ENCODE measurements around the gene SPTBN2. TPM values are rescaled to one million over a fixed set of nuclear protein-coding genes. Genes with fewer than 3 reads are reported as not detected.
A peak's percentile ranks its signal among the peaks of the same experiment; 100 is the strongest.

Gene SPTBN2
- polyA plus RNA-seq, 2 of the 4 experiments (the other 2 are of a cell fraction): 4.4 to 9.9 TPM

- H3K27ac ChIP-seq: peak overlapping the region; percentile 93 to 98
- H3K4me3 ChIP-seq: peak overlapping the region; percentile 98
- WGBS (ENCODE audit: missing lambda C conversion rate): under 1% methylated on average over 26 of the region's 95 CpGs
- no peak for TF ChIP-seq ZSCAN20 (CRISPR knock-in tag; IDR thresholded peaks at IDR 0.05)
- no peak for TF ChIP-seq HOXB13 (CRISPR knock-in tag; IDR thresholded peaks at IDR 0.05; ENCODE audit: low read depth)
- no peak for TF ChIP-seq SMC3 (IDR thresholded peaks at IDR 0.05)
- peak; percentile 75; the same call in 1 of the 2 replicates for TF ChIP-seq E2F6 (IDR thresholded peaks at IDR 0.05; ENCODE audit: borderline replicate concordance, low read depth)
- no peak for TF ChIP-seq RAD21 (conservative IDR thresholded peaks at IDR 0.05 in 1 of 2, IDR thresholded peaks at IDR 0.05 in 1 of 2)
- TF ChIP-seq MAX (IDR thresholded peaks at IDR 0.05): peak; percentile 75
- no peak for TF ChIP-seq ZC3H11A (IDR thresholded peaks at IDR 0.05)
- no peak for TF ChIP-seq RFX5 (IDR thresholded peaks at IDR 0.05)
- no peak for TF ChIP-seq FOSB (CRISPR knock-in tag; IDR thresholded peaks at IDR 0.05)
- TF ChIP-seq CHD2 (IDR thresholded peaks at IDR 0.05; ENCODE audit: low read length, partially characterized antibody): peak; percentile 44
- no peak for TF ChIP-seq MAZ (IDR thresholded peaks at IDR 0.05; ENCODE audit: borderline replicate concordance, low read depth, low read length)
- peak; percentile 46; the same call in 1 of the 2 replicates for TF ChIP-seq MYC (IDR thresholded peaks at IDR 0.05; ENCODE audit: borderline replicate concordance, low read length)
- TF ChIP-seq POLR2A (IDR thresholded peaks at IDR 0.05; ENCODE audit: low read length): peak; percentile 47
- peak; percentile 53; the same call in 2 of the 3 replicates for TF ChIP-seq BCL3 (IDR thresholded peaks at IDR 0.05)
- TF ChIP-seq JUN (IDR thresholded peaks at IDR 0.05): peak in 1 of 2 experiments; percentile 65; a peak in 3 of 5 replicates
- peak; percentile 83 to 94 for DNase-seq (ENCODE audit: low read depth in 1 of 2, low spot score in 1 of 2)
- CTCF ChIA-PET: no interaction called here
- POLR2A ChIA-PET: interaction anchor here (0.6 kb wide), 1 partner anchor 106 kb away, joined by 5 read pairs; the partner anchor contains the start of gene RBM4
- peaks cover 37% of the 10 kb centered on the region for H3K4me1 ChIP-seq
- ATAC-seq: peak; percentile 81
- FAIRE-seq: no peak
- H3K4me2 ChIP-seq: peak overlapping the region; percentile 90
- no peaks in the 10 kb centered on the region for H3K9me3 ChIP-seq
Measured at GRCh38 chr11:66744485-66745355, 15.7 kb upstream of the SPTBN2 start.

GRCh38 chr11:66743271-66743968 lies 14.4 kb upstream of the SPTBN2 start:
- peak; percentile 27 to 68; a peak in 5 of 6 replicates for ATAC-seq
- peak overlapping the region; percentile 98 for H3K4me3 ChIP-seq
- ChIA-PET CTCF (interaction anchor here (0.7 to 1.9 kb wide), 7 partner anchors 10 to 585 kb away, joined by 3 to 9 read pairs (median 5); no protein-coding TSS in a partner anchor), POLR2A (interaction anchor here (1.0 to 1.9 kb wide), 4 partner anchors 15 to 100 kb away, joined by 3 to 6 read pairs (median 4); partner anchors contain the start of gene RCE1)
- H3K9me3 ChIP-seq: no peaks in the 10 kb centered on the region
- peak; percentile 78 to 87 for DNase-seq (ENCODE audit: low read depth in 1 of 2, low spot score in 1 of 2)
- WGBS (ENCODE audit: missing lambda C conversion rate): 29% methylated on average over 16 of the region's 16 CpGs
- TF ChIP-seq RNF2 (IDR thresholded peaks at IDR 0.05; ENCODE audit: borderline replicate concordance, low read depth) (no peak), E2F6 (IDR thresholded peaks at IDR 0.05; ENCODE audit: borderline replicate concordance, low read depth) (no peak), BCL3 (IDR thresholded peaks at IDR 0.05) (no peak), CBX8 (IDR thresholded peaks at IDR 0.05) (no peak), GATA3 (IDR thresholded peaks at IDR 0.05; ENCODE audit: borderline replicate concordance) (no peak), RCOR1 (IDR thresholded peaks at IDR 0.05; ENCODE audit: low read depth, low read length) (no peak), ESRRA (IDR thresholded peaks at IDR 0.05; ENCODE audit: borderline replicate concordance, low read length) (no peak)
- peak overlapping the region; percentile 93 to 98 for H3K27ac ChIP-seq
- H3K4me2 ChIP-seq: peak overlapping the region; percentile 90
- no peak for FAIRE-seq
- peaks cover 33% of the 10 kb centered on the region for H3K4me1 ChIP-seq
